WTC11 (cell line): ENCODE results near the gene TIMMDC1.

Experiments
- CBFB ChIP-seq: sonication (generic); formaldehyde crosslinking; IDR thresholded peaks from 2 replicates; pipeline ENCODE4 v1.8.1; 2022; ENCODE audit warnings: mild to moderate bottlenecking, low read depth, missing genetic modification reagents
- CDX4 ChIP-seq: fragments of 250-450 bp; sonication (Bioruptor Pico); IDR thresholded peaks from 2 replicates; pipeline ENCODE4 v1.9.0; 2021; ENCODE audit warnings: moderate library complexity, mild to moderate bottlenecking, inconsistent platforms, borderline replicate concordance
- CTCF ChIP-seq: fragments of 200-600 bp; IDR thresholded peaks from 2 replicates; pipeline ENCODE4 v1.8.0; 2022; ENCODE audit warnings: antibody characterized with exemption
- ETV6 ChIP-seq: sonication (generic); formaldehyde crosslinking; IDR thresholded peaks from 2 replicates; pipeline ENCODE4 v1.8.1; 2022; ENCODE audit warnings: mild to moderate bottlenecking, missing genetic modification reagents
- FOXK1 ChIP-seq: sonication (generic); formaldehyde crosslinking; IDR thresholded peaks from 2 replicates; pipeline ENCODE4 v1.8.0; 2022; ENCODE audit warnings: mild to moderate bottlenecking, moderate library complexity, missing genetic modification reagents
- MLX ChIP-seq: sonication (generic); formaldehyde crosslinking; IDR thresholded peaks from 2 replicates; pipeline ENCODE4 v1.8.1; 2023; ENCODE audit warnings: mild to moderate bottlenecking, missing genetic modification reagents, moderate library complexity
- NR1H2 ChIP-seq: sonication (generic); formaldehyde crosslinking; IDR thresholded peaks from 2 replicates; pipeline ENCODE4 v1.9.0; 2021; ENCODE audit warnings: mild to moderate bottlenecking, moderate library complexity, missing genetic modification reagents
- RELA ChIP-seq: sonication (generic); formaldehyde crosslinking; IDR thresholded peaks from 2 replicates; pipeline ENCODE4 v1.8.1; 2022; ENCODE audit warnings: missing genetic modification reagents, mild to moderate bottlenecking, borderline replicate concordance
- ZNF138 ChIP-seq: sonication (generic); formaldehyde crosslinking; conservative IDR thresholded peaks from 2 replicates; pipeline ENCODE4 v1.8.1; 2022; ENCODE audit warnings: mild to moderate bottlenecking, moderate library complexity, missing genetic modification reagents
- ZNF263 ChIP-seq: sonication (generic); formaldehyde crosslinking; IDR thresholded peaks from 2 replicates; pipeline ENCODE4 v1.8.1; 2022; ENCODE audit warnings: low read depth, mild to moderate bottlenecking, moderate library complexity, missing genetic modification reagents

- TF ChIP-seq ZNF263 (CRISPR knock-in tag) = no peak
- no peak for TF ChIP-seq CDX4
- no peak for TF ChIP-seq NR1H2 (CRISPR knock-in tag)
- no peak for TF ChIP-seq CTCF
- no peak for TF ChIP-seq CBFB (CRISPR knock-in tag)
- no peak for TF ChIP-seq ZNF138 (CRISPR knock-in tag)
- no peak for TF ChIP-seq FOXK1 (CRISPR knock-in tag)
- no peak for TF ChIP-seq MLX
- no peak for TF ChIP-seq RELA (CRISPR knock-in tag)
- no peak for TF ChIP-seq ETV6 (CRISPR knock-in tag)
Observed at GRCh38 chr3:119500265-119500664, 1.9 kb downstream of the TIMMDC1 start.
